GM23338 (cell line): ENCODE measurements around the gene SIGLEC9. TPM values are rescaled to one million over a fixed set of nuclear protein-coding genes. Genes with fewer than 3 reads are reported as not detected.

Experiments used
- ATAC-seq: fragments of 200-7000 bp; cut with Tn5 transposase; 3 replicates; pipeline ENCODE4 v1.9.1; 2020
- DNase-seq: peaks from one replicate; pipeline ENCODE4 v3.0.0-alpha.2; 2015; ENCODE audit warnings: low spot score
- H2AFZ ChIP-seq: fragments of 200-600 bp; sonication (generic); 2 replicates; pipeline ENCODE4 v1.8.0; 2016; ENCODE audit warnings: antibody characterized with exemption, mild to moderate bottlenecking, moderate library complexity
- H3F3A ChIP-seq: fragments of 200-600 bp; sonication (generic); replicated peaks from 2 replicates; pipeline ENCODE4 v1.8.0; 2017; ENCODE audit warnings: antibody characterized with exemption, mixed run types, low read depth
- H3K27ac ChIP-seq: fragments of 200-600 bp; sonication (generic); 2 replicates; pipeline ENCODE4 v1.6.1; 2016; ENCODE audit warnings: low read depth
- H3K27me3 ChIP-seq: fragments of 200-600 bp; sonication (generic); 2 replicates; pipeline ENCODE4 v1.8.0; 2016; ENCODE audit warnings: mild to moderate bottlenecking, mixed run types, moderate library complexity; ENCODE audit not compliant: insufficient read depth
- H3K36me3 ChIP-seq: fragments of 200-600 bp; sonication (generic); 2 replicates; pipeline ENCODE4 v1.8.0; 2016; ENCODE audit warnings: mild to moderate bottlenecking; ENCODE audit not compliant: insufficient read depth
- H3K4me1 ChIP-seq: fragments of 200-600 bp; sonication (generic); 2 replicates; pipeline ENCODE4 v1.8.0; 2016; ENCODE audit warnings: mild to moderate bottlenecking, moderate library complexity; ENCODE audit not compliant: insufficient read depth
- H3K4me2 ChIP-seq: fragments of 200-600 bp; sonication (generic); 2 replicates; pipeline ENCODE4 v1.7.1; 2017; ENCODE audit warnings: mixed run types
- H3K4me3 ChIP-seq: fragments of 200-600 bp; sonication (generic); 2 replicates; pipeline ENCODE4 v1.6.1; 2016; ENCODE audit warnings: mixed run types
- H3K79me2 ChIP-seq: fragments of 200-600 bp; sonication (generic); replicated peaks from 2 replicates; pipeline ENCODE4 v1.8.0; 2017; ENCODE audit warnings: mild to moderate bottlenecking; ENCODE audit not compliant: insufficient read depth
- H3K9me2 ChIP-seq: fragments of 200-600 bp; sonication (generic); 2 replicates; pipeline ENCODE4 v1.8.0; 2017; ENCODE audit not compliant: insufficient read depth
- H4K20me1 ChIP-seq: fragments of 200-600 bp; sonication (generic); replicated peaks from 2 replicates; pipeline ENCODE4 v1.8.0; 2017; ENCODE audit warnings: mild to moderate bottlenecking; ENCODE audit not compliant: insufficient read depth
- H3K27ac Mint-ChIP-seq: 2 replicates; pipeline ENCODE4 v1.8.0; 2020; ENCODE audit warnings: inconsistent platforms, mild to moderate bottlenecking, moderate library complexity, mixed read lengths
- H3K27me3 Mint-ChIP-seq: 3 replicates; pipeline ENCODE4 v1.8.0; 2022; ENCODE audit warnings: low read depth, mild to moderate bottlenecking, moderate library complexity, mixed read lengths, inconsistent platforms; ENCODE audit not compliant: insufficient read depth, poor library complexity
- H3K36me3 Mint-ChIP-seq: 3 replicates; pipeline ENCODE4 v1.8.0; 2021; ENCODE audit warnings: low read depth, mild to moderate bottlenecking, inconsistent platforms, moderate library complexity, mixed read lengths
- H3K4me1 Mint-ChIP-seq: 3 replicates; pipeline ENCODE4 v1.8.0; 2020; ENCODE audit warnings: mild to moderate bottlenecking, inconsistent platforms, mixed read lengths
- H3K4me3 Mint-ChIP-seq: 3 replicates; pipeline ENCODE4 v1.8.0; 2021; ENCODE audit warnings: moderate library complexity, mild to moderate bottlenecking, inconsistent platforms, mixed read lengths
- H3K9me3 Mint-ChIP-seq: 3 replicates; pipeline ENCODE4 v1.8.0; 2020; ENCODE audit warnings: moderate library complexity, mild to moderate bottlenecking, inconsistent platforms, mixed read lengths
- EZH2 ChIP-seq: fragments of 200-600 bp; sonication (generic); IDR thresholded peaks from one replicate; pipeline ENCODE4 v1.8.0; 2017; ENCODE audit warnings: antibody characterized with exemption, mild to moderate bottlenecking, low read depth; ENCODE audit not compliant: unreplicated experiment
- NANOG ChIP-seq: IDR thresholded peaks from 2 replicates; pipeline ENCODE4 v1.6.1; 2016; ENCODE audit warnings: antibody characterized with exemption, borderline replicate concordance
- POLR2AphosphoS5 ChIP-seq: IDR thresholded peaks from 2 replicates; pipeline ENCODE4 v1.6.1; 2016; ENCODE audit warnings: antibody characterized with exemption, low read depth
- ZNF114 ChIP-seq: fragments of 250-450 bp; sonication (Bioruptor Pico); IDR thresholded peaks from 2 replicates; pipeline ENCODE4 v1.5.0; 2020; ENCODE audit warnings: mild to moderate bottlenecking, moderate library complexity
- ZNF331 ChIP-seq: fragments of 250-450 bp; sonication (Bioruptor Pico); IDR thresholded peaks from 2 replicates; pipeline ENCODE4 v1.5.0; 2020; ENCODE audit warnings: low read depth, mild to moderate bottlenecking, moderate library complexity
- polyA plus RNA-seq: library from polyadenylated mRNA; unstranded; fragments of >200 nt; fragmentation: Nextera tagmentation; extraction: Ambion mirVana; gene quantifications from 2 replicates; pipeline ENCODE4 v1.2.1, GENCODE V29; 2016
- total RNA-seq: library from RNA; depleted of rRNA; stranded (reverse); fragments of >200 nt; shearing (Covaris generic); gene quantifications from 2 replicates; pipeline ENCODE4 v1.2.3, GENCODE V29; 2014
- TF ChIP-seq, protein P1 (sequence below): IDR thresholded peaks from one replicate; pipeline ENCODE4 v1.6.1; 2018; ENCODE audit warnings: antibody characterized with exemption; ENCODE audit not compliant: unreplicated experiment
- TF ChIP-seq, protein P2 (sequence below): fragments of 250-450 bp; sonication (Bioruptor Pico); IDR thresholded peaks from 2 replicates; pipeline ENCODE4 v1.5.0; 2020; ENCODE audit warnings: mild to moderate bottlenecking, moderate library complexity
- TF ChIP-seq, protein P3 (sequence below), 2 experiments: fragments of 200-600 bp in 1 of 2; sonication (generic) in 1 of 2; conservative IDR thresholded peaks; 2 replicates each; pipeline versions ENCODE4 v1.5.1 to v1.6.1; 2016 to 2017; ENCODE audit warnings: antibody characterized with exemption in 2 of 2, low read depth in 2 of 2, mild to moderate bottlenecking in 2 of 2, moderate library complexity in 1 of 2

Gene SIGLEC9
- total and polyA plus RNA-seq, 2 experiments from 2014 or later, result not detected

DNA sequence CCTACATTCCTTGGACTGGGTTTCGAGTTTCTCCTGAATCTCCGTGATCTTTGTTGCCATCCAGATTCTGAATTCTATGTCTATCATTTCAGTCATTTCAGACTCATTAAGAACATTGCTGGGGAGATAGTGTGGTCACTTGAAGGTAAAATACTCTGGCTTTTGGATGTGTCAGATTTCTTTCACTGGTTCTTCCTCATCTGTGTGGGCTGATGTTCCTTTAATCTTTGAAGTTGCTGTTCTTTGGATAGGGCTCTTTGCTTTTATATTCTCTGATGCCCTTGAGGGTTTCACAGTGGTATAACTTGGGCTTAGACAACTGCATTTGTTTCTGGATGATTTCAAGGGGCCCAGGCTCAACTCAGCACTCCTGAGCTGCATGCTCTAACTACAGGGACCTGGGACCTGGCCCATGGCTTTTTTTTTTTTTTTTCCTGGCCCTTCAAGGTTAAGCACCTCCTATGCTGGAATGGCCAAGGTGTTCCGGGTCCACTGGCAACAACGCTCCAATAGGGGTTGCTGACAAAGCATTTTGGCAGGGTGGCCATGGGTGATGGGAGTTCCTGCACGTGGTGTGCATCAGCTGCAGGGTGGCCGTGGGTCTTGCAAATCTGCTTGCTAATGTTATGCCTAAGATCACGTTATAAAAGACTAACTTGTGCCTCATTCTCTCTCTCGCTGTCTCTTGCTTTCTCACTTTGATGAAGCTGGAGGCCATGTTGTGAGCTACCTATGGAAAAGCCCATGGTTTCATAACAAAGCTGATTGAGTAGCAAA, 11.5 kb downstream of the SIGLEC9 start:
- H3K4me1 ChIP-seq, result peaks cover 10% of the 10 kb centered on the region
- no peak overlapping the region for H3K4me2 ChIP-seq
- H3K36me3 ChIP-seq, result no peaks in the 10 kb centered on the region
- ATAC-seq (no peak), DNase-seq (no peak)
- H2AFZ ChIP-seq, result no peak overlapping the region
- Mint-ChIP-seq H3K9me3 (no peaks in the 10 kb centered on the region; the same call in 2 of the 3 replicates), H3K4me1 (peaks cover 25% of the 10 kb centered on the region), H3K36me3 (no peaks in the 10 kb centered on the region), H3K4me3 (no peak overlapping the region), H3K27me3 (peaks cover 24% of the 10 kb centered on the region), H3K27ac (no peak overlapping the region)
- no peaks in the 10 kb centered on the region for H3K79me2 ChIP-seq
- no peak overlapping the region for H3K27ac ChIP-seq
- no peaks in the 10 kb centered on the region for H3K27me3 ChIP-seq
- H4K20me1 ChIP-seq, result no peaks in the 10 kb centered on the region
- no peaks in the 10 kb centered on the region for H3F3A ChIP-seq
- no peaks in the 10 kb centered on the region for H3K9me2 ChIP-seq
- no peak overlapping the region for H3K4me3 ChIP-seq
- TF ChIP-seq EZH2 (no peak), NANOG (no peak), ZNF114 (no peak), POLR2AphosphoS5 (no peak)
- TF ChIP-seq, protein P1, sequence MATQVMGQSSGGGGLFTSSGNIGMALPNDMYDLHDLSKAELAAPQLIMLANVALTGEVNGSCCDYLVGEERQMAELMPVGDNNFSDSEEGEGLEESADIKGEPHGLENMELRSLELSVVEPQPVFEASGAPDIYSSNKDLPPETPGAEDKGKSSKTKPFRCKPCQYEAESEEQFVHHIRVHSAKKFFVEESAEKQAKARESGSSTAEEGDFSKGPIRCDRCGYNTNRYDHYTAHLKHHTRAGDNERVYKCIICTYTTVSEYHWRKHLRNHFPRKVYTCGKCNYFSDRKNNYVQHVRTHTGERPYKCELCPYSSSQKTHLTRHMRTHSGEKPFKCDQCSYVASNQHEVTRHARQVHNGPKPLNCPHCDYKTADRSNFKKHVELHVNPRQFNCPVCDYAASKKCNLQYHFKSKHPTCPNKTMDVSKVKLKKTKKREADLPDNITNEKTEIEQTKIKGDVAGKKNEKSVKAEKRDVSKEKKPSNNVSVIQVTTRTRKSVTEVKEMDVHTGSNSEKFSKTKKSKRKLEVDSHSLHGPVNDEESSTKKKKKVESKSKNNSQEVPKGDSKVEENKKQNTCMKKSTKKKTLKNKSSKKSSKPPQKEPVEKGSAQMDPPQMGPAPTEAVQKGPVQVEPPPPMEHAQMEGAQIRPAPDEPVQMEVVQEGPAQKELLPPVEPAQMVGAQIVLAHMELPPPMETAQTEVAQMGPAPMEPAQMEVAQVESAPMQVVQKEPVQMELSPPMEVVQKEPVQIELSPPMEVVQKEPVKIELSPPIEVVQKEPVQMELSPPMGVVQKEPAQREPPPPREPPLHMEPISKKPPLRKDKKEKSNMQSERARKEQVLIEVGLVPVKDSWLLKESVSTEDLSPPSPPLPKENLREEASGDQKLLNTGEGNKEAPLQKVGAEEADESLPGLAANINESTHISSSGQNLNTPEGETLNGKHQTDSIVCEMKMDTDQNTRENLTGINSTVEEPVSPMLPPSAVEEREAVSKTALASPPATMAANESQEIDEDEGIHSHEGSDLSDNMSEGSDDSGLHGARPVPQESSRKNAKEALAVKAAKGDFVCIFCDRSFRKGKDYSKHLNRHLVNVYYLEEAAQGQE, result no peak

DNA sequence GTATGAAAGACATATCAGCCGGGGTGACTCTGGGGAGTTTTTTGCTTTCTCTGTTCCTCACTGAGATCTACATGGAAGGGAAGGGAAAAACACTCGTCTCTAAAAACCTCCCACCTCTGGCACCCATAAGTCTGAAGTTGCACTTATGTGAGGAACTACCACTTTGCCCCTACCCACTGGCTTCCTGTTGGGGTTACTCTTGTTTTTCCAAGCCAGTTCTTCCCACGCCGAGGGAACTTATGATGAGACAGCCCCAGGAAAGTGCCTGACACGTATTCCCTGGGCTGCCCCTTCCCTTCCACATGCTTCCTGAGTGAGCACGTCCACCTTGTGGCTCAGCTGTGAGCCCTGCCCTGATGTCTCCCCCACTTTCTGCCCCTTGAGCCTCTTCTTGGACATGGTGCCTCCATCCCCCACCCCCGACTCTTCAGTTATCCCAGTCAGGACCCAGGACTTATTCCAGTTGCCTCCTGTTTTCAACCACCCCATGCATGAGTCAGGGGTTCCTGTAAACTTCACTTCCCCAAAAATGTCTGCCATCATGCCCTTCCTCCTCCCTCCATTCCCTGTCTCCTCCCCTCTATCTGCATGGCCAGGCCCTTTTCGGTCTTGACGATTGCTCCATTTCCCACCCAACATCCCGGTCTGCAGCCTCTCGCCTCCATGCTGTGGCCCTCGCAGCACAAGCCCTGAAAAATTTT, 12.3 kb downstream of the SIGLEC9 start:
- Histone ChIP-seq H3K4me3 (no peak overlapping the region), H3K4me2 (no peak overlapping the region), H2AFZ (no peak overlapping the region), H3K79me2 (no peaks in the 10 kb centered on the region), H3K9me2 (no peaks in the 10 kb centered on the region), H3K4me1 (peaks cover 14% of the 10 kb centered on the region), H3K36me3 (no peaks in the 10 kb centered on the region), H3K27me3 (no peaks in the 10 kb centered on the region), H3F3A (no peaks in the 10 kb centered on the region), H3K27ac (no peak overlapping the region), H4K20me1 (no peaks in the 10 kb centered on the region)
- Mint-ChIP-seq H3K9me3 (no peaks in the 10 kb centered on the region; the same call in 2 of the 3 replicates), H3K27ac (peak overlapping the region; percentile 53; the same call in 1 of the 2 replicates), H3K36me3 (no peaks in the 10 kb centered on the region), H3K4me1 (peaks cover 31% of the 10 kb centered on the region), H3K27me3 (peaks cover 25% of the 10 kb centered on the region), H3K4me3 (no peak overlapping the region)
- no peak for DNase-seq
- no peak for ATAC-seq
- no peak for TF ChIP-seq EZH2
- TF ChIP-seq, protein P2, sequence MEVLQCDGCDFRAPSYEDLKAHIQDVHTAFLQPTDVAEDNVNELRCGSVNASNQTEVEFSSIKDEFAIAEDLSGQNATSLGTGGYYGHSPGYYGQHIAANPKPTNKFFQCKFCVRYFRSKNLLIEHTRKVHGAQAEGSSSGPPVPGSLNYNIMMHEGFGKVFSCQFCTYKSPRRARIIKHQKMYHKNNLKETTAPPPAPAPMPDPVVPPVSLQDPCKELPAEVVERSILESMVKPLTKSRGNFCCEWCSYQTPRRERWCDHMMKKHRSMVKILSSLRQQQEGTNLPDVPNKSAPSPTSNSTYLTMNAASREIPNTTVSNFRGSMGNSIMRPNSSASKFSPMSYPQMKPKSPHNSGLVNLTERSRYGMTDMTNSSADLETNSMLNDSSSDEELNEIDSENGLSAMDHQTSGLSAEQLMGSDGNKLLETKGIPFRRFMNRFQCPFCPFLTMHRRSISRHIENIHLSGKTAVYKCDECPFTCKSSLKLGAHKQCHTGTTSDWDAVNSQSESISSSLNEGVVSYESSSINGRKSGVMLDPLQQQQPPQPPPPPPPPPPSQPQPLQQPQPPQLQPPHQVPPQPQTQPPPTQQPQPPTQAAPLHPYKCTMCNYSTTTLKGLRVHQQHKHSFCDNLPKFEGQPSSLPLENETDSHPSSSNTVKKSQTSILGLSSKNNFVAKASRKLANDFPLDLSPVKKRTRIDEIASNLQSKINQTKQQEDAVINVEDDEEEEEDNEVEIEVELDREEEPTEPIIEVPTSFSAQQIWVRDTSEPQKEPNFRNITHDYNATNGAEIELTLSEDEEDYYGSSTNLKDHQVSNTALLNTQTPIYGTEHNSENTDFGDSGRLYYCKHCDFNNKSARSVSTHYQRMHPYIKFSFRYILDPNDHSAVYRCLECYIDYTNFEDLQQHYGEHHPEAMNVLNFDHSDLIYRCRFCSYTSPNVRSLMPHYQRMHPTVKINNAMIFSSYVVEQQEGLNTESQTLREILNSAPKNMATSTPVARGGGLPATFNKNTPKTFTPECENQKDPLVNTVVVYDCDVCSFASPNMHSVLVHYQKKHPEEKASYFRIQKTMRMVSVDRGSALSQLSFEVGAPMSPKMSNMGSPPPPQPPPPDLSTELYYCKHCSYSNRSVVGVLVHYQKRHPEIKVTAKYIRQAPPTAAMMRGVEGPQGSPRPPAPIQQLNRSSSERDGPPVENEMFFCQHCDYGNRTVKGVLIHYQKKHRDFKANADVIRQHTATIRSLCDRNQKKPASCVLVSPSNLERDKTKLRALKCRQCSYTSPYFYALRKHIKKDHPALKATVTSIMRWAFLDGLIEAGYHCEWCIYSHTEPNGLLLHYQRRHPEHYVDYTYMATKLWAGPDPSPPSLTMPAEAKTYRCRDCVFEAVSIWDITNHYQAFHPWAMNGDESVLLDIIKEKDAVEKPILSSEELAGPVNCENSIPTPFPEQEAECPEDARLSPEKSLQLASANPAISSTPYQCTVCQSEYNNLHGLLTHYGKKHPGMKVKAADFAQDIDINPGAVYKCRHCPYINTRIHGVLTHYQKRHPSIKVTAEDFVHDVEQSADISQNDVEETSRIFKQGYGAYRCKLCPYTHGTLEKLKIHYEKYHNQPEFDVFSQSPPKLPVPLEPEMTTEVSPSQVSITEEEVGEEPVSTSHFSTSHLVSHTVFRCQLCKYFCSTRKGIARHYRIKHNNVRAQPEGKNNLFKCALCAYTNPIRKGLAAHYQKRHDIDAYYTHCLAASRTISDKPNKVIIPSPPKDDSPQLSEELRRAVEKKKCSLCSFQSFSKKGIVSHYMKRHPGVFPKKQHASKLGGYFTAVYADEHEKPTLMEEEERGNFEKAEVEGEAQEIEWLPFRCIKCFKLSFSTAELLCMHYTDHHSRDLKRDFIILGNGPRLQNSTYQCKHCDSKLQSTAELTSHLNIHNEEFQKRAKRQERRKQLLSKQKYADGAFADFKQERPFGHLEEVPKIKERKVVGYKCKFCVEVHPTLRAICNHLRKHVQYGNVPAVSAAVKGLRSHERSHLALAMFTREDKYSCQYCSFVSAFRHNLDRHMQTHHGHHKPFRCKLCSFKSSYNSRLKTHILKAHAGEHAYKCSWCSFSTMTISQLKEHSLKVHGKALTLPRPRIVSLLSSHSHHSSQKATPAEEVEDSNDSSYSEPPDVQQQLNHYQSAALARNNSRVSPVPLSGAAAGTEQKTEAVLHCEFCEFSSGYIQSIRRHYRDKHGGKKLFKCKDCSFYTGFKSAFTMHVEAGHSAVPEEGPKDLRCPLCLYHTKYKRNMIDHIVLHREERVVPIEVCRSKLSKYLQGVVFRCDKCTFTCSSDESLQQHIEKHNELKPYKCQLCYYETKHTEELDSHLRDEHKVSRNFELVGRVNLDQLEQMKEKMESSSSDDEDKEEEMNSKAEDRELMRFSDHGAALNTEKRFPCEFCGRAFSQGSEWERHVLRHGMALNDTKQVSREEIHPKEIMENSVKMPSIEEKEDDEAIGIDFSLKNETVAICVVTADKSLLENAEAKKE, result no peak
- peak; percentile 33 for TF ChIP-seq POLR2AphosphoS5
- TF ChIP-seq ZNF331, result no peak
- TF ChIP-seq, protein P3, sequence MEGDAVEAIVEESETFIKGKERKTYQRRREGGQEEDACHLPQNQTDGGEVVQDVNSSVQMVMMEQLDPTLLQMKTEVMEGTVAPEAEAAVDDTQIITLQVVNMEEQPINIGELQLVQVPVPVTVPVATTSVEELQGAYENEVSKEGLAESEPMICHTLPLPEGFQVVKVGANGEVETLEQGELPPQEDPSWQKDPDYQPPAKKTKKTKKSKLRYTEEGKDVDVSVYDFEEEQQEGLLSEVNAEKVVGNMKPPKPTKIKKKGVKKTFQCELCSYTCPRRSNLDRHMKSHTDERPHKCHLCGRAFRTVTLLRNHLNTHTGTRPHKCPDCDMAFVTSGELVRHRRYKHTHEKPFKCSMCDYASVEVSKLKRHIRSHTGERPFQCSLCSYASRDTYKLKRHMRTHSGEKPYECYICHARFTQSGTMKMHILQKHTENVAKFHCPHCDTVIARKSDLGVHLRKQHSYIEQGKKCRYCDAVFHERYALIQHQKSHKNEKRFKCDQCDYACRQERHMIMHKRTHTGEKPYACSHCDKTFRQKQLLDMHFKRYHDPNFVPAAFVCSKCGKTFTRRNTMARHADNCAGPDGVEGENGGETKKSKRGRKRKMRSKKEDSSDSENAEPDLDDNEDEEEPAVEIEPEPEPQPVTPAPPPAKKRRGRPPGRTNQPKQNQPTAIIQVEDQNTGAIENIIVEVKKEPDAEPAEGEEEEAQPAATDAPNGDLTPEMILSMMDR (conservative IDR thresholded peaks at IDR 0.05; ENCODE audit: low read depth in 2 of 2), result no peak
